Keratinocyte (primary cell): ENCODE measurements around the gene ZNF84. TPM values are rescaled to one million over a fixed set of nuclear protein-coding genes. Genes with fewer than 3 reads are reported as not detected.

ENCODE experiments used
- DNase-seq: peaks from one replicate; pipeline ENCODE4 v3.0.0-alpha.2; 2011; ENCODE audit warnings: low read depth, missing footprints, low spot score
- FAIRE-seq: peaks from 2 replicates; lab custom pipeline; 2011; peaks lifted over from hg19 to GRCh38; lab: Jason Lieb, UNC
- H2AFZ ChIP-seq: 2 replicates; pipeline ENCODE4 v1.6.0; 2012; ENCODE audit warnings: low read length, control low read depth, inconsistent platforms; ENCODE audit not compliant: control insufficient read depth
- H3K27ac ChIP-seq: 2 replicates; pipeline ENCODE4 v1.5.1; 2011; ENCODE audit warnings: low read length; ENCODE audit not compliant: control insufficient read depth, insufficient read depth
- H3K27me3 ChIP-seq: 3 replicates; pipeline ENCODE4 v1.6.0; 2011; ENCODE audit warnings: low read length; ENCODE audit not compliant: control insufficient read depth, insufficient read depth; ENCODE audit errors: extremely low read depth
- H3K36me3 ChIP-seq, 2 experiments: 2 replicates in 1 of 2; 3 replicates in 1 of 2; pipeline ENCODE4 v1.5.1; 2011; ENCODE audit warnings: low read length in 2 of 2, mild to moderate bottlenecking in 1 of 2; ENCODE audit not compliant: control insufficient read depth in 2 of 2, insufficient read depth in 2 of 2; ENCODE audit errors: extremely low read depth in 1 of 2
- H3K4me1 ChIP-seq: 3 replicates; pipeline ENCODE4 v1.5.1; 2011; ENCODE audit warnings: low read length; ENCODE audit not compliant: control insufficient read depth, insufficient read depth; ENCODE audit errors: extremely low read depth
- H3K4me2 ChIP-seq: 3 replicates; pipeline ENCODE4 v1.6.0; 2011; ENCODE audit warnings: low read depth, low read length; ENCODE audit not compliant: control insufficient read depth, insufficient read depth; ENCODE audit errors: extremely low read depth
- H3K4me3 ChIP-seq, 3 experiments: fragments of 200-600 bp in 1 of 3; sonication (generic) in 1 of 3; 2 replicates in 2 of 3; 3 replicates in 1 of 3; pipeline ENCODE4 v1.5.1; 2011 to 2016; ENCODE audit warnings: low read length in 3 of 3, mild to moderate bottlenecking in 3 of 3, control low read depth in 2 of 3, inconsistent platforms in 1 of 3, low read depth in 1 of 3, mixed read lengths in 1 of 3, mixed run types in 1 of 3, moderate library complexity in 1 of 3; ENCODE audit not compliant: control insufficient read depth in 2 of 3, insufficient read depth in 2 of 3; ENCODE audit errors: extremely low read depth in 1 of 3
- H3K79me2 ChIP-seq: 2 replicates; pipeline ENCODE4 v1.6.0; 2012; ENCODE audit warnings: low read length; ENCODE audit not compliant: control insufficient read depth, insufficient read depth
- H3K9ac ChIP-seq: 3 replicates; pipeline ENCODE4 v1.6.0; 2011; ENCODE audit warnings: low read length; ENCODE audit not compliant: control insufficient read depth, insufficient read depth; ENCODE audit errors: extremely low read depth
- H3K9me1 ChIP-seq: 3 replicates; pipeline ENCODE4 v1.6.0; 2011; ENCODE audit warnings: low read length; ENCODE audit not compliant: control insufficient read depth, insufficient read depth; ENCODE audit errors: extremely low read depth
- H3K9me3 ChIP-seq: 2 replicates; pipeline ENCODE4 v1.5.1; 2012; ENCODE audit warnings: low read depth, low read length; ENCODE audit not compliant: control insufficient read depth
- H4K20me1 ChIP-seq: 3 replicates; pipeline ENCODE4 v1.6.0; 2011; ENCODE audit warnings: low read length; ENCODE audit not compliant: control insufficient read depth, insufficient read depth; ENCODE audit errors: extremely low read depth
- EZH2 ChIP-seq: IDR thresholded peaks from one replicate; pipeline ENCODE4 v1.6.1; 2012; ENCODE audit warnings: inconsistent platforms, mild to moderate bottlenecking, low read length, moderate library complexity
- dilution Hi-C: fragments of 300-500 bp; cut with MboI; formaldehyde crosslinking; loops from one replicate; pipeline ENCODE4 v1.7.0; 2020; ENCODE audit warnings: low sequenced_read_pairs; ENCODE audit not compliant: extremely low pct_ligation_motif_present
- polyA plus RNA-seq, 5 experiments: library from polyadenylated mRNA; depleted of rRNA in 3 of 5; stranded (reverse) in 3 of 5; stranded (forward) in 1 of 5; unstranded in 1 of 5; fragments of >200 nt; gene quantifications; 1 replicate in 1 of 5; 2 replicates in 3 of 5; 3 replicates in 1 of 5; pipeline versions ENCODE4 v1.2.1 to v1.2.3, GENCODE V29; 2011 to 2012; ENCODE audit warnings: missing spikeins in 2 of 5, low read depth in 1 of 5, low replicate concordance in 1 of 5
- TF ChIP-seq, protein P1 (sequence below), 3 experiments: IDR thresholded peaks in 1 of 3; conservative IDR thresholded peaks in 1 of 3; optimal IDR thresholded peaks in 1 of 3; 2 replicates in 2 of 3; 3 replicates in 1 of 3; pipeline versions ENCODE3 to v1.5.1; 2011; ENCODE audit warnings: low read length in 3 of 3, mild to moderate bottlenecking in 3 of 3, moderate library complexity in 2 of 3, control low read depth in 1 of 3, inconsistent platforms in 1 of 3; ENCODE audit not compliant: insufficient read depth in 2 of 3; ENCODE audit errors: extremely low read depth in 1 of 3

The ZNF84 gene
- polyA plus RNA-seq, 1 donor (not counting 4 experiments of a cell fraction or from before 2014, with no cell fraction given): 24.9 TPM

DNA sequence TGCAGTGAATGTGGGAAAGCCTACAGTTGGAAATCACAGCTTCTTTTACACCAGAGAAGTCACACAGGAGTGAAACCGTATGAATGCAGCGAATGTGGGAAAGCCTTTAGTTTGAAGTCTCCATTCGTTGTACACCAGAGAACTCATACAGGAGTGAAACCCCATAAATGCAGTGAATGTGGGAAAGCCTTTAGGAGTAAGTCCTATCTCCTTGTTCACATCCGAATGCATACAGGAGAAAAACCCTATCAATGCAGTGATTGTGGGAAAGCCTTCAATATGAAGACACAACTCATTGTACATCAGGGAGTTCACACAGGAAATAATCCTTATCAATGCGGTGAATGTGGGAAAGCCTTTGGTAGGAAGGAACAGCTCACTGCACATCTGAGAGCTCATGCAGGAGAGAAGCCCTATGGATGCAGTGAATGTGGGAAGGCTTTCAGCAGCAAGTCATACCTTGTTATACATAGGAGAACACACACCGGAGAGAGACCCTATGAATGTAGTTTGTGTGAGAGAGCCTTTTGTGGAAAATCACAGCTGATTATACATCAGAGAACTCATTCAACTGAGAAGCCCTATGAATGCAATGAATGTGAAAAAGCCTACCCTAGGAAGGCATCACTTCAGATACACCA lies 26.5 kb upstream of the ZNF84 start:
- no peak overlapping the region for H2AFZ ChIP-seq
- H3K4me2 ChIP-seq: no peak overlapping the region
- FAIRE-seq: no peak
- peaks cover 34% of the 10 kb centered on the region for H3K9me3 ChIP-seq
- dilution Hi-C loops: no loop called here
- H3K27me3 ChIP-seq: no peaks in the 10 kb centered on the region
- H3K27ac ChIP-seq: no peak overlapping the region
- TF ChIP-seq, protein P1, sequence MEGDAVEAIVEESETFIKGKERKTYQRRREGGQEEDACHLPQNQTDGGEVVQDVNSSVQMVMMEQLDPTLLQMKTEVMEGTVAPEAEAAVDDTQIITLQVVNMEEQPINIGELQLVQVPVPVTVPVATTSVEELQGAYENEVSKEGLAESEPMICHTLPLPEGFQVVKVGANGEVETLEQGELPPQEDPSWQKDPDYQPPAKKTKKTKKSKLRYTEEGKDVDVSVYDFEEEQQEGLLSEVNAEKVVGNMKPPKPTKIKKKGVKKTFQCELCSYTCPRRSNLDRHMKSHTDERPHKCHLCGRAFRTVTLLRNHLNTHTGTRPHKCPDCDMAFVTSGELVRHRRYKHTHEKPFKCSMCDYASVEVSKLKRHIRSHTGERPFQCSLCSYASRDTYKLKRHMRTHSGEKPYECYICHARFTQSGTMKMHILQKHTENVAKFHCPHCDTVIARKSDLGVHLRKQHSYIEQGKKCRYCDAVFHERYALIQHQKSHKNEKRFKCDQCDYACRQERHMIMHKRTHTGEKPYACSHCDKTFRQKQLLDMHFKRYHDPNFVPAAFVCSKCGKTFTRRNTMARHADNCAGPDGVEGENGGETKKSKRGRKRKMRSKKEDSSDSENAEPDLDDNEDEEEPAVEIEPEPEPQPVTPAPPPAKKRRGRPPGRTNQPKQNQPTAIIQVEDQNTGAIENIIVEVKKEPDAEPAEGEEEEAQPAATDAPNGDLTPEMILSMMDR (optimal IDR thresholded peaks at IDR 0.05 in 1 of 3, IDR thresholded peaks at IDR 0.05 in 1 of 3, conservative IDR thresholded peaks at IDR 0.05 in 1 of 3; ENCODE audit: extremely low read depth in 1 of 3, insufficient read depth in 2 of 3, low read length in 3 of 3): no peak
- TF ChIP-seq EZH2: no peak
- no peak for DNase-seq
- H3K79me2 ChIP-seq: no peaks in the 10 kb centered on the region
- peaks cover 23 to 24% of the 10 kb centered on the region in 2 experiments for H3K36me3 ChIP-seq
- no peaks in the 10 kb centered on the region for H3K9me1 ChIP-seq
- no peaks in the 10 kb centered on the region for H4K20me1 ChIP-seq
- no peak overlapping the region for H3K9ac ChIP-seq
- no peak overlapping the region for H3K4me3 ChIP-seq
- no peaks in the 10 kb centered on the region for H3K4me1 ChIP-seq

DNA sequence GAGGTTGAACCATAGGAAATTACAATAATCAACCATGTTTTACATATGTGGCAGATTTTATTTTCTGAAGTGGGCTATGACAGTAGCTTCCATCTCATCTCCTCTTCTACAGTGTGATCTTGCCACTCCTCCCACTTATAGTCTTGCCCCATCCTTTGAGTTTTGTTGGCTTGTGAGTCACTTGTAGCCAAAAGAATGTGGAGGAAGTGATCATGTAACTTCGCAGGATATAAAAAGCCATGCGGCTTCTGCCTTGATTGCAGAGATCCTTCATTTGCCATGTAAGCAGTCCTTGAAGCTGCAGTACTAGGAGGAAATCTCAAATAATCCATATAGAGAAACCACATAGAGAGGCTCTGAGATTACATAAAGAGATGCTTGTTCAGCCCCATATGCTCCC lies 13.7 kb upstream of the ZNF84 start:
- no peak overlapping the region for H3K4me3 ChIP-seq
- no peaks in the 10 kb centered on the region for H3K79me2 ChIP-seq
- no peak for TF ChIP-seq EZH2
- TF ChIP-seq, protein P1 (optimal IDR thresholded peaks at IDR 0.05 in 1 of 3, IDR thresholded peaks at IDR 0.05 in 1 of 3, conservative IDR thresholded peaks at IDR 0.05 in 1 of 3; ENCODE audit: extremely low read depth in 1 of 3, insufficient read depth in 2 of 3, low read length in 3 of 3): no peak
- peaks cover 5% of the 10 kb centered on the region for H3K9me3 ChIP-seq
- H2AFZ ChIP-seq: no peak overlapping the region
- H3K9me1 ChIP-seq: no peaks in the 10 kb centered on the region
- H3K4me1 ChIP-seq: no peaks in the 10 kb centered on the region
- DNase-seq (no peak), FAIRE-seq (no peak)
- H3K27me3 ChIP-seq: no peaks in the 10 kb centered on the region
- no peak overlapping the region for H3K27ac ChIP-seq
- dilution Hi-C loops: no loop called here
- no peaks in the 10 kb centered on the region for H3K36me3 ChIP-seq
- no peaks in the 10 kb centered on the region for H4K20me1 ChIP-seq
- no peak overlapping the region for H3K9ac ChIP-seq
- no peak overlapping the region for H3K4me2 ChIP-seq
